Right atrium auricular region (tissue), 2 donors: ENCODE results near the gene TM4SF18. TPM values are rescaled to one million over a fixed set of nuclear protein-coding genes. Genes with fewer than 3 reads are reported as not detected.

Experiments
- DNase-seq: peaks from one replicate; pipeline ENCODE4 v3.0.0-alpha.2; 2019; ENCODE audit warnings: low spot score
- H3K27ac ChIP-seq, 2 donors: fragments of 200-600 bp; sonication (generic); 1 replicate in 1 of 2; 2 replicates in 1 of 2; pipeline ENCODE4 v1.5.1; 2016 to 2019
- H3K27me3 ChIP-seq, 2 donors: fragments of 200-600 bp; sonication (generic); one replicate each; pipeline versions ENCODE4 v1.5.1 to v1.6.0; 2017 to 2019
- H3K36me3 ChIP-seq: fragments of 200-600 bp; sonication (generic); one replicate; pipeline ENCODE4 v1.5.1; 2016
- H3K4me1 ChIP-seq, 2 donors: fragments of 200-600 bp; sonication (generic); one replicate each; pipeline versions ENCODE4 v1.5.1 to v1.6.0; 2017 to 2019
- H3K4me3 ChIP-seq, 2 donors: fragments of 200-600 bp; sonication (generic); 1 replicate in 1 of 2; 2 replicates in 1 of 2; pipeline ENCODE4 v1.5.1; 2017 to 2019; ENCODE audit warnings: mild to moderate bottlenecking in 1 of 2, moderate library complexity in 1 of 2
- H3K9me3 ChIP-seq, 2 donors: fragments of 200-600 bp; sonication (generic); one replicate each; pipeline ENCODE4 v1.5.1; 2019
- total RNA-seq, 2 donors: library from RNA; depleted of rRNA; stranded (reverse); fragments of >200 nt; gene quantifications; one replicate each; pipeline ENCODE4 v1.1.0, GENCODE V29; 2016
- TF ChIP-seq, protein P1 (sequence below), 2 donors: fragments of 200-600 bp; sonication (generic); IDR thresholded peaks; one replicate each; pipeline ENCODE4 v1.5.1; 2019; ENCODE audit warnings: antibody characterized with exemption in 2 of 2

TM4SF18 gene
- total RNA-seq, 2 donors from 2014 or later = 6.7 to 13.8 TPM

DNA sequence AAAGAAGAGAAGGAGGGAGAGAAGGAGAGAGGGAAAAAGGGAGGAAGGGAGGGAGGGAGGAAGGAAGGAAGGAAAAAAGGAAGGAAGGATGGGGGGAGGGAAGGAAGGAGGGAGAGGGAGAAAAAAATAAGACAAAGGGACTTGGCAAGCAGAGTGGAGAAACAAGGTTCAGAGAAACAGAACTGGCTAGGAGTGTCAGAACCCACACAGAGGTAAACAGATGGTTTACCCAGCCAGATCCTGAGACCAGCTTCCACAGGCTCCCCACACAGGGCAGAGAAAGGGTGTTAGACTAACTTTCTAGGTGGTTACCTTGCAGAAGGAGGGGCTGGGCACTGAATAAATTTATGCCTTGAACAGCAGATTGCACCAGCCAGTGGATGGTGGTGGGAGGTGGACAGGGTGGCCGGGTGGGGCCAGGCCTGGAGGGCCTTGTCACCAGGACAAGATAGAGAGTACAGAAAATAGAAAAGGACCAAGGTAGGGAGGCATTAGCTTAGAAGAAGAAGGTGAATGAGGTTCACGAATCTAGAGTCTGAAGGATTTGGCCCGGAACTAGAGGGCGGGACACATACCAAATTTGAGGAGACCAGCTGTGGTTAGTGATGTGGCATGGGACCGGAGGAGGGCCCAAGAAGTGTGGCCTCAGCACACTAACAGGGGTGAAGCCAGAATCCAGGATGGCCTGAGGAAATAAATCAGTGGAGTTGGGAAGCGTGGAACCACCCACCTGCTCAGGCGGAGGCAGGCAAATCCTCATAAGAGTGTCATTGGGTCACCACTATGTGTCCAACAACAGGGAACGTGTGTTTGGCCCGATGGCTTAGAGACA lies 45.3 kb upstream of the TM4SF18 start:
- Histone ChIP-seq H3K36me3 (peaks cover 9% of the 10 kb centered on the region), H3K27me3 (no peaks in the 10 kb centered on the region), H3K9me3 (no peaks in the 10 kb centered on the region), H3K27ac (peak overlapping the region; percentile 75 to 82), H3K4me3 (peak overlapping the region in 1 of 2 donors; percentile 55), H3K4me1 (peaks cover 0 to 24% of the 10 kb centered on the region in 2 donors)
- no peak for DNase-seq
- TF ChIP-seq, protein P1, sequence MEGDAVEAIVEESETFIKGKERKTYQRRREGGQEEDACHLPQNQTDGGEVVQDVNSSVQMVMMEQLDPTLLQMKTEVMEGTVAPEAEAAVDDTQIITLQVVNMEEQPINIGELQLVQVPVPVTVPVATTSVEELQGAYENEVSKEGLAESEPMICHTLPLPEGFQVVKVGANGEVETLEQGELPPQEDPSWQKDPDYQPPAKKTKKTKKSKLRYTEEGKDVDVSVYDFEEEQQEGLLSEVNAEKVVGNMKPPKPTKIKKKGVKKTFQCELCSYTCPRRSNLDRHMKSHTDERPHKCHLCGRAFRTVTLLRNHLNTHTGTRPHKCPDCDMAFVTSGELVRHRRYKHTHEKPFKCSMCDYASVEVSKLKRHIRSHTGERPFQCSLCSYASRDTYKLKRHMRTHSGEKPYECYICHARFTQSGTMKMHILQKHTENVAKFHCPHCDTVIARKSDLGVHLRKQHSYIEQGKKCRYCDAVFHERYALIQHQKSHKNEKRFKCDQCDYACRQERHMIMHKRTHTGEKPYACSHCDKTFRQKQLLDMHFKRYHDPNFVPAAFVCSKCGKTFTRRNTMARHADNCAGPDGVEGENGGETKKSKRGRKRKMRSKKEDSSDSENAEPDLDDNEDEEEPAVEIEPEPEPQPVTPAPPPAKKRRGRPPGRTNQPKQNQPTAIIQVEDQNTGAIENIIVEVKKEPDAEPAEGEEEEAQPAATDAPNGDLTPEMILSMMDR (IDR thresholded peaks at IDR 0.05) = no peak

DNA sequence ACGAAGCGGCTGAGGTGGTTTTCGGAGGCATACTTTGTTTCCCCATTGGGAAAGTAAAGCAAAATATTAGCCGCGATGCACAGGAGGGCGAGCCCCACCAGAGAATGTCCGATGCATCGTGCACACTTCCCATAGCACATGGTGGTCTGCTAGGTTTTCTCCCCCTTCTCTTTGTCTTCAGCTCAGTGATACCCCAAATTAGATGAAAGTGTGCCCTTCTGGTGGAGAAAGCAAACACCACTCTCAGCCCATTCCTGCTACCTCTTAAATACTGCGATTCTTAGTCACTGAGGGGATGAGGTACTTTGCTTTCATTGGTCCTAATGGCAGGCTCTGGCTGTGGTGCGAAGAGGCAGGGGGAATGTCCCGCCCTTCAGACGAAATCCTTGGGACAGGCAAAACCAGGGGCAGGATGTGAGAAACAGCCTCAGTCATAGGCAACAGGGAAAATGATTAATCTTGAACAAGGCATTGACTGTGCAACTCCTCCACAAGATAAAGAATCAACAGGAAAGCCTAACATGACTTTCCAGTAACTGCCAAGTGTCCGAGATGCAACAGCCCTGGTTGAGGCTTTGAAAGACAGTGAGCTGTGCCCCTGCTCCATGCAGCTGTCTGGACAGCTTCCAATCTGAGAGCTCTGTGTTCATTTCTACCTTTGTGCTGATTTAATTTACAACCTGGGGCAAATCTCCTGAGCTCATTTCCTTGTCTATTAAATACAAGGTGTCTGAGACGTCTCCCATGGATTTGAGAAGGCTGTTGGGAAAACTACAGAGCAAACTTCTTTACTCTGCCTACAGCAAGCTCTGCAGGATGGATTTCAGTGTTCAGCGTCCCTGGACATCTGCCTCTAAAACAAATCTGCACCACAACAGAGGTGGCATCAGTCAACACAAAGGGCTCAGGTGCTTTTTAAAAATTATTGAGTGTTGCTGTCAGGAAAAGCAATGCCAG lies 44.2 kb upstream of the TM4SF18 start, which contains the start of gene TM4SF1:
TM4SF1 (minus strand) TSS at position 242 of the 957 bp plus-strand sequence; CDS start at position 140, 102 bp downstream.
- H3K9me3 ChIP-seq = no peaks in the 10 kb centered on the region
- peak; percentile 85 for DNase-seq
- H3K27me3 ChIP-seq = no peaks in the 10 kb centered on the region
- peak within 1 kb of the TSS; percentile 46 to 55 for H3K4me3 ChIP-seq
- H3K27ac ChIP-seq = peak within 1 kb of the TSS; percentile 75 to 82
- peaks cover 12% of the 10 kb centered on the region for H3K36me3 ChIP-seq
- peaks cover 0 to 24% of the 10 kb centered on the region in 2 donors for H3K4me1 ChIP-seq
- TF ChIP-seq, protein P1 (IDR thresholded peaks at IDR 0.05) = no peak

DNA sequence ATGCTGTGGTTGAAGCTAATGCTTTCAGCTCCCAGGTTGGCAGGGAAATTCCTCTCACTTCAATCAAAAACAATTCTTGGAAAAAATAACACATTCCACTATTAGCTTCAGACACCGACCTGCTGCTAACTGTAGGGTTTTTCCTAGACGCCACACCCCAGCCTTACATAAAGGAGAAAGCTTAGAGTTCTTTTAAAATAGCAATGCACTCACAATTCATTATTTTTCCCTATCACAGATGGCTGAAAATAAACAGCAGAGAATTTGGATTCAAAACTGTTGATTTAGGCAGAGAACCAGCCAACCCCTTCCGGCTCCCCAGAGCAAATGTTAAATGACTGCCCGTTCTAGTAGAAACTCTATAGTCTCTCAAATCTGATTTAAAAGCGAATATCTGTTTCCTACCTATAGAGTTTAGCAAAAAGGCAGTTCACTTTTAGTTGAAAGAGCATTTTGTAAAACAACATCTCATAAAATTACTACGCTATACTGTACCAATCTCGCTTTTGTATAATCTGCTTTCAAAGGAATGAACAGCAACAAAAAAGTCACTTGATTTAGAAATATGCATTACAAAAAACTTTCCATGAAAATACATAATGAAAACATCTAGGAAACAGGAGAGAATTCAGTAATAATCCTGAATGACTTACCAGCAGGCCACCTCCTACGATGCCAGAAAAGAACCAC lies 43.4 kb upstream of the TM4SF18 start:
- Histone ChIP-seq H3K27me3 (no peaks in the 10 kb centered on the region), H3K36me3 (peaks cover 17% of the 10 kb centered on the region), H3K4me3 (peak overlapping the region; percentile 46 to 55), H3K9me3 (no peaks in the 10 kb centered on the region), H3K4me1 (peaks cover 0 to 30% of the 10 kb centered on the region in 2 donors), H3K27ac (peak overlapping the region; percentile 75 to 82)
- no peak for DNase-seq
- TF ChIP-seq, protein P1 (IDR thresholded peaks at IDR 0.05) = no peak

DNA sequence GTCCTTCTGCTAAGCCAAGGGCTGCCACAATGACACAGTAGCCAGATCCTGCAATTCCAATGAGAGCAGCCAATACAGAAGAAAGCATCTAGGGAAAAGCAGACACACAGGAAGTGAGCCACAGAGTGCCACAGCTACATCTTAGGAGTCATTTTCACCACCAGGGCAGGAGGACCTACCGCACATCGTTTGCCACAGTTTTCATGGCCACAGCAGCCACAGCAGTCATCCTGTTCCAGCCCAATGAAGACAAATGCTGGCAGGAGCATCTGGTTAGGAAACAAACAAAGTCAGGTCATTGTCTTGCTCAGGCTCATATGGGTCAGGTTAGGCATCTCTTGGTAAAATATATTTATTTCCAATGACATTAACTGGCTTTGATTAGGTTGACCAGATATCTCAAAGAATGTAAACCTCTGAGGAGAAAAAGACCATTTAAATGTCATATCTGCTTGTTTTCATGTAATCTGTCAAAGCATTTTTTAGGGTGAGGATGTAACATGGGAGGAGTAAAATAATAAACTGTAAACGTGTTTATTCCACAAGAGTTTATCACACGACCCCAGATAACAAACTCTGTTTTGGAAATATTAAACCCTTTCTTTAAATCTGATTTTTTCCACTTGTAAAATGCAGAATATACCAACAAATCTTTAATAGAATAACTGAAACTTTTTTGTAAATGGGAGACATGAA lies 42.2 kb upstream of the TM4SF18 start:
- H3K4me3 ChIP-seq = peak overlapping the region; percentile 46 to 55
- peaks cover 0 to 36% of the 10 kb centered on the region in 2 donors for H3K4me1 ChIP-seq
- DNase-seq = no peak
- H3K9me3 ChIP-seq = no peaks in the 10 kb centered on the region
- H3K27me3 ChIP-seq = no peaks in the 10 kb centered on the region
- TF ChIP-seq, protein P1 (IDR thresholded peaks at IDR 0.05) = no peak
- H3K27ac ChIP-seq = peak overlapping the region; percentile 75 to 82
- peaks cover 29% of the 10 kb centered on the region for H3K36me3 ChIP-seq
